Ascending aorta (tissue), 2 donors: Measurements from ENCODE around the gene BCAT1. TPM values are rescaled to one million over a fixed set of nuclear protein-coding genes. Genes with fewer than 3 reads are reported as not detected.

Source experiments
- DNase-seq, 2 donors: peaks; one replicate each; pipeline ENCODE4 v3.0.0-alpha.2; 2019; ENCODE audit warnings: low spot score in 2 of 2
- H3K27ac ChIP-seq, 2 donors: fragments of 200-600 bp; sonication (generic); one replicate each; pipeline ENCODE4 v1.5.1; 2016 to 2017; ENCODE audit warnings: mild to moderate bottlenecking in 1 of 2
- H3K27me3 ChIP-seq: fragments of 200-600 bp; sonication (generic); one replicate; pipeline ENCODE4 v1.5.1; 2017
- H3K36me3 ChIP-seq, 2 donors: fragments of 200-600 bp; sonication (generic); one replicate each; pipeline ENCODE4 v1.5.1; 2016
- H3K4me1 ChIP-seq, 2 donors: fragments of 200-600 bp; sonication (generic); one replicate each; pipeline ENCODE4 v1.5.1; 2016 to 2017; ENCODE audit warnings: mild to moderate bottlenecking in 1 of 2
- H3K4me3 ChIP-seq, 2 donors: fragments of 200-600 bp; sonication (generic); one replicate each; pipeline ENCODE4 v1.5.1; 2016 to 2017; ENCODE audit warnings: mild to moderate bottlenecking in 1 of 2
- H3K9me3 ChIP-seq, 2 donors: fragments of 200-600 bp; sonication (generic); one replicate each; pipeline ENCODE4 v1.5.1; 2016
- intact Hi-C: fragments of 100-400 bp; cut with DNase I; formaldehyde crosslinking; loops from one replicate; pipeline ENCODE4 v1.15.1; 2023
- total RNA-seq: library from RNA; depleted of rRNA; stranded (reverse); fragments of >200 nt; gene quantifications from one replicate; pipeline ENCODE4 v1.1.0, GENCODE V29; 2016
- TF ChIP-seq, protein P1 (sequence below), 3 experiments: fragments of 200-600 bp in 2 of 3; fragments of 450-650 bp in 1 of 3; sonication (generic) in 2 of 3; IDR thresholded peaks; one replicate each; pipeline ENCODE4 v1.5.1; 2016 to 2019; ENCODE audit warnings: antibody characterized with exemption in 3 of 3, mild to moderate bottlenecking in 1 of 3, moderate library complexity in 1 of 3

Gene BCAT1
- total RNA-seq, 1 donor from 2014 or later, result 16.5 TPM

GRCh38 chr12:24955853-24956252 lies 7.0 kb upstream of the BCAT1 start:
- Histone ChIP-seq H3K27me3 (no peaks in the 10 kb centered on the region), H3K4me1 (no peaks in the 10 kb centered on the region), H3K4me3 (no peak overlapping the region), H3K9me3 (no peaks in the 10 kb centered on the region), H3K36me3 (no peaks in the 10 kb centered on the region), H3K27ac (no peak overlapping the region)
- DNase-seq, result no peak
- intact Hi-C loops, result no loop called here
- TF ChIP-seq, protein P1, sequence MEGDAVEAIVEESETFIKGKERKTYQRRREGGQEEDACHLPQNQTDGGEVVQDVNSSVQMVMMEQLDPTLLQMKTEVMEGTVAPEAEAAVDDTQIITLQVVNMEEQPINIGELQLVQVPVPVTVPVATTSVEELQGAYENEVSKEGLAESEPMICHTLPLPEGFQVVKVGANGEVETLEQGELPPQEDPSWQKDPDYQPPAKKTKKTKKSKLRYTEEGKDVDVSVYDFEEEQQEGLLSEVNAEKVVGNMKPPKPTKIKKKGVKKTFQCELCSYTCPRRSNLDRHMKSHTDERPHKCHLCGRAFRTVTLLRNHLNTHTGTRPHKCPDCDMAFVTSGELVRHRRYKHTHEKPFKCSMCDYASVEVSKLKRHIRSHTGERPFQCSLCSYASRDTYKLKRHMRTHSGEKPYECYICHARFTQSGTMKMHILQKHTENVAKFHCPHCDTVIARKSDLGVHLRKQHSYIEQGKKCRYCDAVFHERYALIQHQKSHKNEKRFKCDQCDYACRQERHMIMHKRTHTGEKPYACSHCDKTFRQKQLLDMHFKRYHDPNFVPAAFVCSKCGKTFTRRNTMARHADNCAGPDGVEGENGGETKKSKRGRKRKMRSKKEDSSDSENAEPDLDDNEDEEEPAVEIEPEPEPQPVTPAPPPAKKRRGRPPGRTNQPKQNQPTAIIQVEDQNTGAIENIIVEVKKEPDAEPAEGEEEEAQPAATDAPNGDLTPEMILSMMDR (IDR thresholded peaks at IDR 0.05), result no peak

DNA sequence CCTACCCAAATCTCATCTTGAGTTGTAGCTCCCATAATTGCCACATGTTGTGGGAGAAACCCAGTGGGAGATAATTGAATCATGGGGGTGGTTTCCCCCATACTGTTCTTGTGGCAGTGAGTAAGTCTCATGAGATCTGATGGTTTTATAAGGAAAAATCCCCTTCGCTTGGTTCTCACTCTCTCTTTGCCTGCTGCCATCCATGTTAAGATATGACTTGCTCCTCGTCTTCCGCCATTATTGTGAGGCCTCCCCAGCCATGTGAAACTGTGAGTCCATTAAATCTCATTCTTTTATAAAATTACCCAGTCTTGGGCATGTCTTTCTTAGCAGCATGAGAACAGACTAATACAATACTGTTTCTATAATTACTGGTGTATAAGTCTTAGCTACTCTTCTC lies 6.5 kb upstream of the BCAT1 start:
- Histone ChIP-seq H3K9me3 (no peaks in the 10 kb centered on the region), H3K4me3 (no peak overlapping the region), H3K27me3 (no peaks in the 10 kb centered on the region), H3K4me1 (no peaks in the 10 kb centered on the region), H3K27ac (no peak overlapping the region), H3K36me3 (no peaks in the 10 kb centered on the region)
- TF ChIP-seq, protein P1 (IDR thresholded peaks at IDR 0.05), result no peak
- no peak for DNase-seq
- intact Hi-C loops, result no loop called here

- Histone ChIP-seq H3K9me3 (no peaks in the 10 kb centered on the region), H3K27me3 (no peaks in the 10 kb centered on the region), H3K27ac (no peak overlapping the region), H3K4me1 (no peaks in the 10 kb centered on the region), H3K36me3 (no peaks in the 10 kb centered on the region), H3K4me3 (no peak overlapping the region)
- intact Hi-C loops, result no loop called here
- TF ChIP-seq, protein P1 (IDR thresholded peaks at IDR 0.05), result no peak
- no peak for DNase-seq
Observed at GRCh38 chr12:24954261-24954660, 5.4 kb upstream of the BCAT1 start.

DNA sequence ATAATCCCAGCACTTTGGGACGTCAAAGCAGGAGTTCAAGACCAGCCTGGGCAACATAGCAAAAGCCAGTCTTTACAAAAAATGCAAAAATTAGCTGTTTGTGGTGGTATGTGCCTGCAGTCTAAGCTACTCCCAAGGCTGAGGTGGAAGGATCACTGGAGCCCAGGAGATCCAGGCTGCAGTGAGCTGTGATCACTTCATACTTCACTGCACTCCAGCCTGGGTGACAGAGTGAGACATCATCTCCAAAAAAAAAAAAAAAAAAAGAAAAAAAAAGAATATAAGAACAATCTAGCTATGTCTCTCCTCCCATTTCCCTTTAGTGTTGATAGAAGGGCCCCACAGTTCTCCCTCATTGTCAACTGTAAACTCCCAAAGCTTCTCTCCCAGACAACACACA lies 3.5 kb upstream of the BCAT1 start:
- intact Hi-C loops, result no loop called here
- no peaks in the 10 kb centered on the region for H3K36me3 ChIP-seq
- peaks cover 3% of the 10 kb centered on the region in 2 donors for H3K4me1 ChIP-seq
- no peaks in the 10 kb centered on the region for H3K27me3 ChIP-seq
- no peak overlapping the region for H3K4me3 ChIP-seq
- TF ChIP-seq, protein P1 (IDR thresholded peaks at IDR 0.05), result no peak
- no peak for DNase-seq
- no peaks in the 10 kb centered on the region for H3K9me3 ChIP-seq
- no peak overlapping the region for H3K27ac ChIP-seq

GRCh38 chr12:24950231-24950834 lies 1.4 kb upstream of the BCAT1 start:
- TF ChIP-seq, protein P1 (IDR thresholded peaks at IDR 0.05), result no peak
- intact Hi-C loops, result no loop called here
- Histone ChIP-seq H3K36me3 (no peaks in the 10 kb centered on the region), H3K4me1 (peaks cover 3% of the 10 kb centered on the region in 2 donors), H3K4me3 (no peak overlapping the region), H3K27ac (no peak overlapping the region), H3K27me3 (no peaks in the 10 kb centered on the region), H3K9me3 (no peaks in the 10 kb centered on the region)
- DNase-seq, result no peak

DNA sequence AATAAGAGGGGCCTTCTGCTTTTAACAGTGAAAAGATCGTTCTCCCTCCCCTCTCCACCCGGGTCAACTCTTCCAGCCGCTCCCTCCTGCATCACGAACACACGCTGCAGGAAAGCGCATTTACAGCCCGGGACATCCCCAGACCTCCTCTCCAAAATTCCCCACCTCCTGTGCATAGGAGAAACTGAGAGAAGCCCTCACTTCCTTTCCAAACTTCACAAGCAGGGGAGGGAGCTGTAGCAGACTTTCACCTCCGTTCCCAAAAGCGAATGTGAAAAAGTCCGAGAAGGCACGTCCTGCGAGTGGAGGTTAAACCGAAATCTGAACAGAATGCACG lies 513 bp downstream of the BCAT1 start:
- DNase-seq, result no peak
- Histone ChIP-seq H3K4me3 (peak overlapping the region; percentile 57 to 79), H3K27ac (no peak overlapping the region), H3K4me1 (peaks cover 3% of the 10 kb centered on the region in 2 donors), H3K36me3 (no peaks in the 10 kb centered on the region), H3K27me3 (no peaks in the 10 kb centered on the region), H3K9me3 (no peaks in the 10 kb centered on the region)
- TF ChIP-seq, protein P1 (IDR thresholded peaks at IDR 0.05), result no peak
- intact Hi-C loops, result no loop called here
